ENCODE measurements around the gene THSD4. TPM values are rescaled to one million over a fixed set of nuclear protein-coding genes. Genes with fewer than 3 reads are reported as not detected.

Gene THSD4
- total RNA-seq (not detected), polyA plus RNA-seq (not detected)

- Mint-ChIP-seq H3K9me3 (peaks cover 0 to 1% (median 0%) of the 10 kb centered on the region in 5 donors), H3K27me3 (peaks cover 34 to 69% of the 10 kb centered on the region in 2 donors), H3K4me3 (peak within 1 kb of the TSS; percentile 27 to 82 (median 61)), H3K4me1 (peaks cover 2 to 13% (median 6%) of the 10 kb centered on the region in 3 donors), H3K36me3 (no peaks in the 10 kb centered on the region), H3K27ac (peak within 1 kb of the TSS in 1 of 8 donors; percentile 3)
- Histone ChIP-seq H3K36me3 (ENCODE audit: insufficient read depth, low read length) (no peaks in the 10 kb centered on the region), H3K4me1 (ENCODE audit: insufficient read depth, low read length) (no peaks in the 10 kb centered on the region), H3K4me3 (ENCODE audit: low read length) (no peak within 1 kb of the TSS), H3K27me3 (ENCODE audit: insufficient read depth, low read length, poor library complexity, severe bottlenecking) (peaks cover 11% of the 10 kb centered on the region), H3K9me3 (ENCODE audit: low read length) (no peaks in the 10 kb centered on the region), H3K27ac (ENCODE audit: low read depth, low read length) (no peak within 1 kb of the TSS)
- peak in 3 of 5 donors; percentile 14 to 21 (median 16) for DNase-seq
- ChIA-PET CTCF (interaction anchor here (1.2 kb wide), 1 partner anchor 327 kb away, joined by 3 read pairs; no protein-coding TSS in a partner anchor), POLR2A (no interaction called here)
Measured at GRCh38 chr15:71114887-71115566, at the start of gene THSD4. Gene THSD4 (plus strand): TSS chr15:71115471.

DNA sequence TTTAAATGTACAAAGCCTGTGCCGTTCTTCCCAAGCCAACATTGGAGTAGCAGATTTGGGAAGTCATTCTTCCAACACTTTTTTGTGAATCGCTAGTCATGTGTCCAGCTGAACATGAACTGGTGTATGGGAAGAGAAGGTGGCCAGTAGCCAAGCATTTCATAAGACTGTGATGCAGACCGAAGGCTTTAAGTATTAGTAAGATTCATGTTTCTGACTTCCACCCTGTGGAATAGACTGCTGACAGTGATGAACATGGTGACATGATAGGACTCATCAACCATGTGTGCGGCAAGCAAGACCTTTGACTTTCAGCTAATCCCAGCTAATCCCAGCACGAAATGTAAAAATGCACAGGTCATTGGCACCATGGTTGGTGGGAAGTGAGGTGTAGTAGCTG, 48.3 kb upstream of the THSD4 start:
- no peaks in the 10 kb centered on the region for H3K4me1 Mint-ChIP-seq
- no peak for DNase-seq
- Histone ChIP-seq H3K27me3 (ENCODE audit: insufficient read depth, low read length, poor library complexity, severe bottlenecking) (no peaks in the 10 kb centered on the region), H3K36me3 (ENCODE audit: insufficient read depth, low read length) (no peaks in the 10 kb centered on the region), H3K9me3 (ENCODE audit: low read length) (no peaks in the 10 kb centered on the region), H3K4me3 (ENCODE audit: low read length) (no peak overlapping the region), H3K4me1 (ENCODE audit: insufficient read depth, low read length) (no peaks in the 10 kb centered on the region), H3K27ac (ENCODE audit: low read depth, low read length) (no peak overlapping the region)
- CTCF ChIA-PET: no interaction called here
- POLR2A ChIA-PET: no interaction called here
- H3K27me3 Mint-ChIP-seq: peaks cover 14 to 37% of the 10 kb centered on the region in 2 donors
- no peaks in the 10 kb centered on the region for H3K9me3 Mint-ChIP-seq
- no peaks in the 10 kb centered on the region for H3K36me3 Mint-ChIP-seq
- H3K27ac Mint-ChIP-seq: no peak overlapping the region
- H3K4me3 Mint-ChIP-seq: no peak overlapping the region

- no peak for DNase-seq
- H3K36me3 ChIP-seq (ENCODE audit: insufficient read depth, low read length): no peaks in the 10 kb centered on the region
- H3K9me3 ChIP-seq (ENCODE audit: low read length): no peaks in the 10 kb centered on the region
- CTCF ChIA-PET: no interaction called here
- H3K4me3 ChIP-seq (ENCODE audit: low read length): no peak overlapping the region
- Mint-ChIP-seq H3K27me3 (peaks cover 6 to 29% of the 10 kb centered on the region in 2 donors), H3K36me3 (no peaks in the 10 kb centered on the region), H3K9me3 (peaks cover 0 to 3% (median 0%) of the 10 kb centered on the region in 5 donors), H3K27ac (no peak overlapping the region), H3K4me3 (no peak overlapping the region), H3K4me1 (no peaks in the 10 kb centered on the region)
- no peaks in the 10 kb centered on the region for H3K4me1 ChIP-seq (ENCODE audit: insufficient read depth, low read length)
- POLR2A ChIA-PET: no interaction called here
- H3K27ac ChIP-seq (ENCODE audit: low read depth, low read length): no peak overlapping the region
- H3K27me3 ChIP-seq (ENCODE audit: insufficient read depth, low read length, poor library complexity, severe bottlenecking): no peaks in the 10 kb centered on the region
Measured at GRCh38 chr15:71069693-71070092, 45.6 kb upstream of the THSD4 start.

DNA sequence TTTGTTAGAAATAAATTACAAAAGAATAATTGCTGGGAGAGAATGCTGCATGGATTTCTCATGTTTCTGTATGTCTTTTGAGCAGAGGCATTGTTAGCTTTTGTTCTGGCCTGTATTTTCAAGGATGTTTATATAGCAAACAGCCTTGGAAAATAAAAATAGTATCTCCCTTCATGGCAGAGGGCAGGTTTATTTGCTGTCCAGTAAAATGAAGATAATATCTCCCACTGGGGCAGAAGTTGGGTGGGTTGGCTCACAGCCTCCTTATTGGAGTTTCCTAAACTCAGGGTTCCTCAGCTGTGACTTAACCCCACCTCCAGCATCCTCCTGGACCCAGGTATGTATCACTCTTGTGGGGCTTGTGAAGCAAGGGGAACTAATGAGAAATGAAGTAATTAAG, 43.7 kb upstream of the THSD4 start:
- Mint-ChIP-seq H3K27me3 (peaks cover 6 to 22% of the 10 kb centered on the region in 2 donors), H3K9me3 (peaks cover 0 to 3% (median 0%) of the 10 kb centered on the region in 5 donors), H3K27ac (no peak overlapping the region), H3K4me3 (no peak overlapping the region), H3K4me1 (no peaks in the 10 kb centered on the region), H3K36me3 (peaks cover 0 to 1% (median 0%) of the 10 kb centered on the region in 3 donors)
- Histone ChIP-seq H3K27me3 (ENCODE audit: insufficient read depth, low read length, poor library complexity, severe bottlenecking) (no peaks in the 10 kb centered on the region), H3K27ac (ENCODE audit: low read depth, low read length) (no peak overlapping the region), H3K9me3 (ENCODE audit: low read length) (no peaks in the 10 kb centered on the region), H3K4me1 (ENCODE audit: insufficient read depth, low read length) (no peaks in the 10 kb centered on the region), H3K36me3 (ENCODE audit: insufficient read depth, low read length) (no peaks in the 10 kb centered on the region), H3K4me3 (ENCODE audit: low read length) (no peak overlapping the region)
- POLR2A ChIA-PET: no interaction called here
- CTCF ChIA-PET: no interaction called here
- DNase-seq: no peak

GRCh38 chr15:71072423-71072822, 42.8 kb upstream of the THSD4 start:
- ChIA-PET CTCF (no interaction called here), POLR2A (no interaction called here)
- Mint-ChIP-seq H3K27ac (no peak overlapping the region), H3K36me3 (peaks cover 0 to 1% (median 0%) of the 10 kb centered on the region in 3 donors), H3K27me3 (peaks cover 6 to 18% of the 10 kb centered on the region in 2 donors), H3K9me3 (peaks cover 0 to 9% (median 0%) of the 10 kb centered on the region in 5 donors), H3K4me1 (no peaks in the 10 kb centered on the region), H3K4me3 (no peak overlapping the region)
- Histone ChIP-seq H3K27ac (ENCODE audit: low read depth, low read length) (no peak overlapping the region), H3K4me1 (ENCODE audit: insufficient read depth, low read length) (no peaks in the 10 kb centered on the region), H3K4me3 (ENCODE audit: low read length) (no peak overlapping the region), H3K36me3 (ENCODE audit: insufficient read depth, low read length) (no peaks in the 10 kb centered on the region), H3K9me3 (ENCODE audit: low read length) (no peaks in the 10 kb centered on the region), H3K27me3 (ENCODE audit: insufficient read depth, low read length, poor library complexity, severe bottlenecking) (no peaks in the 10 kb centered on the region)
- DNase-seq: no peak

GRCh38 chr15:71078506-71079207, 36.6 kb upstream of the THSD4 start:
- no peak overlapping the region for H3K4me3 Mint-ChIP-seq
- no peaks in the 10 kb centered on the region for H3K4me1 ChIP-seq (ENCODE audit: insufficient read depth, low read length)
- H3K36me3 Mint-ChIP-seq: peaks cover 0 to 1% (median 0%) of the 10 kb centered on the region in 3 donors
- H3K27me3 Mint-ChIP-seq: peaks cover 16 to 25% of the 10 kb centered on the region in 2 donors
- no peaks in the 10 kb centered on the region for H3K36me3 ChIP-seq (ENCODE audit: insufficient read depth, low read length)
- H3K27ac ChIP-seq (ENCODE audit: low read depth, low read length): no peak overlapping the region
- H3K27me3 ChIP-seq (ENCODE audit: insufficient read depth, low read length, poor library complexity, severe bottlenecking): no peaks in the 10 kb centered on the region
- no peak for DNase-seq
- peaks cover 0 to 9% (median 2%) of the 10 kb centered on the region in 5 donors for H3K9me3 Mint-ChIP-seq
- CTCF ChIA-PET: no interaction called here
- POLR2A ChIA-PET: no interaction called here
- no peak overlapping the region for H3K4me3 ChIP-seq (ENCODE audit: low read length)
- H3K27ac Mint-ChIP-seq: no peak overlapping the region
- no peaks in the 10 kb centered on the region for H3K9me3 ChIP-seq (ENCODE audit: low read length)
- H3K4me1 Mint-ChIP-seq: no peaks in the 10 kb centered on the region

DNA sequence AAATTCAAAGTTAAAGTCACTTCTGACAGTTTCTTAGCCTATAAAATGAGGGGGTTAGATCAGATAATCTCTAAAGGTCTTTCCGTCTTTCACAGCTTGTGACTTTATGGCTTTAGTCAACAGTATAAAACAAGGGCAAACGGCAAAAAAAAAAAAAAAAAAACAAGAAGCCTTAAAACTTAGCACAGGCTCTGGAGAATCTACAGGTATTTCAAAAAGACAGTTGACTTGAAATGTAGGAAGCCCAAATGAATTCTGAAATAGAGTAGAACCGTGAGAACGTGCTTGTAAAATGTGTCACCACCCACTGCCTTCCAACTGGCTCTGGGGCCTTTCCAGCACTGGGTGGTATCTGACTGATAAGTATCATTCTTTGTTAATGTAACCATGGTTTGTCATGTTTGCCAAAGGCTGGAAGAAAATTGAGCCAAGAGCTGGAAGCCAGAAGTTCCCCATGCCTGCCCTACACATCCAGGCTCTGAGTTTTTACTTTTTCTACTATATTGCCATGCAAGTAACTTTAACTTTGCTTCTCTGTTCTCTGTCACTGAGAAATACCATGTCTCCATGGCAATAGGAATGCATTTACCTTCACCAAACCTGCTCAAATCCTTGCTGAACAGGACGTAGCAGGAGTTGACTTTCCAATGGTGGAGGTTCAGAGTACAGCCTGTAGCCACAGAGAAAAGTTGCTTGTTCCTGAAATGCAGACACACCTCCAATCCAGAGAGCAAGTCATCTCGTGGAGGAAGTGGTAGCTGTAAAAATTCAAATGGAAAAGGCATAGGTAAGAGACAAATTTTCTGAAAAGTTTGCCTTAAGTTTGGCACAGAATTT, 35.8 kb upstream of the THSD4 start:
- no peak overlapping the region for H3K4me3 Mint-ChIP-seq
- CTCF ChIA-PET: no interaction called here
- peaks cover 17 to 28% of the 10 kb centered on the region in 2 donors for H3K27me3 Mint-ChIP-seq
- Histone ChIP-seq H3K4me3 (ENCODE audit: low read length) (no peak overlapping the region), H3K27me3 (ENCODE audit: insufficient read depth, low read length, poor library complexity, severe bottlenecking) (no peaks in the 10 kb centered on the region), H3K36me3 (ENCODE audit: insufficient read depth, low read length) (no peaks in the 10 kb centered on the region), H3K27ac (ENCODE audit: low read depth, low read length) (no peak overlapping the region), H3K9me3 (ENCODE audit: low read length) (no peaks in the 10 kb centered on the region), H3K4me1 (ENCODE audit: insufficient read depth, low read length) (no peaks in the 10 kb centered on the region)
- no peak overlapping the region for H3K27ac Mint-ChIP-seq
- POLR2A ChIA-PET: no interaction called here
- peaks cover 0 to 1% (median 0%) of the 10 kb centered on the region in 3 donors for H3K36me3 Mint-ChIP-seq
- H3K4me1 Mint-ChIP-seq: no peaks in the 10 kb centered on the region
- DNase-seq: no peak
- H3K9me3 Mint-ChIP-seq: peaks cover 0 to 9% (median 0%) of the 10 kb centered on the region in 5 donors

- CTCF ChIA-PET: no interaction called here
- Mint-ChIP-seq H3K4me1 (no peaks in the 10 kb centered on the region), H3K27me3 (peaks cover 17 to 34% of the 10 kb centered on the region in 2 donors), H3K36me3 (peaks cover 0 to 1% (median 0%) of the 10 kb centered on the region in 3 donors), H3K27ac (no peak overlapping the region), H3K9me3 (peaks cover 0 to 9% (median 0%) of the 10 kb centered on the region in 5 donors), H3K4me3 (no peak overlapping the region)
- Histone ChIP-seq H3K27me3 (ENCODE audit: insufficient read depth, low read length, poor library complexity, severe bottlenecking) (no peaks in the 10 kb centered on the region), H3K36me3 (ENCODE audit: insufficient read depth, low read length) (no peaks in the 10 kb centered on the region), H3K9me3 (ENCODE audit: low read length) (no peaks in the 10 kb centered on the region), H3K4me1 (ENCODE audit: insufficient read depth, low read length) (no peaks in the 10 kb centered on the region), H3K4me3 (ENCODE audit: low read length) (no peak overlapping the region), H3K27ac (ENCODE audit: low read depth, low read length) (no peak overlapping the region)
- POLR2A ChIA-PET: no interaction called here
- no peak for DNase-seq
Measured at GRCh38 chr15:71080166-71080565, 35.1 kb upstream of the THSD4 start.

All from CD8-positive, alpha-beta memory T cell (primary cell).